ENCODE data around the gene MAP7.

The MAP7 gene

DNA sequence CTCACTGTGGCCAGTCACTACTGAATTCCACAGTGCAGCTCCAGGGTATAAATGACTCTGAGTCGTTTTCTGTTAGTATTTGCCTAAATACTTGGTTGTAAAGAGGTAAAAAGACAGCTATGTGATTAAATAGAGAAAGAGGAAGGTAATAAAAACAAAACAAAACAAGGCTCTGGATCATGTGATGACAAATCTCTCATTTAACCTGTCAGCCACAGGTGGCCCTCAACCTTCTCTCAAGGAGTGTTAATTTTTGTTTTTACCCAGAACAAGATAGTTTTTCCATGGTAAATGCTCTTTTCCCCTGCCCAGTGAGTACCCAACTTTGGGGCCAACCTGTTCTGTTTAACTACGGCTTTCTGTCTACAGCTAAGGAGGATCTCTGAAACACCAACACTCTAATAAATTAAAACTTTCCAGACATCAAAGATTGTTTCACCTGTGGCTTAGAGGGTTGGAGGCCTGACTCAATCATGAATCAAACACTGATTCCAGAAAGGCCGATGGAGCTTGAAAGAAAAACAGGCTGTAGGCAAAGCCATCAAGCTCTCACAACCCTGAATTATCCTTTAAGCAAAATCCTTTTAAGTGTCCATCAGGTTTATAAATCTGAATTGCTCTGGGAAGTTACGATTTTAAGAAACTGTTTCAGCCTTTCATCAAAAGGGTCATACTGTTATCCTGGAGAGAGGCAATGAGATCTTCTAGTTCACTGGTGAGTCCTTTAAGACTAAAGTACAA lies 179.1 kb downstream of the MAP7 start:
- no peak for DNase-seq

DNA sequence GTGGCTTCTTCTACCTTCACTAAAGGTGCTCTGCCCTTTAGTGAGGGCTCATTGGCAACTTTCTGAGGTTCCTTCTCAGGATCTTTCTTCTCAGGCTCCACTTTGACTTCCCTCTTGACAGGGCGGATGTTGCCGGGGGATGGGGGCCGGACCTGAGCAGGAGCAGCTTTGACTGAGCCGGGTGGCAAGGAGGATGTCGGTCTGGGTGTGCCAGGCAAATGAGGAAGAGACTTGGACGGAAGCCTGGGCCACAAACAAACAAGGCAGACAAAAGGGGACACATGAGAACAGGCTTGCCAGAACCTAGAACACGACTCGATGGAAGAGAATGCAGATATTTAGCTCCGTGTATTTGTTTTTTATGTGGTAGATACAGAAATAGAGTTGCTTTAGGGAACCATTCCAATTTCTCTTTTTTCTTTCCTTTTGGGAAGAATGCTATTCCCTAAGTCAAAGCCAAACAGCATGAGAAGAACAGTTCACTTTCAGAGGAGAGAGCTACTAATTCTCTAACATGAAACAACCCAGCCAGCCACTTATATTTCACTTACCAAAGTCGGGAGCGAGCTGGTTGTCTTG lies 184.4 kb downstream of the MAP7 start:
- no peak for DNase-seq

DNA sequence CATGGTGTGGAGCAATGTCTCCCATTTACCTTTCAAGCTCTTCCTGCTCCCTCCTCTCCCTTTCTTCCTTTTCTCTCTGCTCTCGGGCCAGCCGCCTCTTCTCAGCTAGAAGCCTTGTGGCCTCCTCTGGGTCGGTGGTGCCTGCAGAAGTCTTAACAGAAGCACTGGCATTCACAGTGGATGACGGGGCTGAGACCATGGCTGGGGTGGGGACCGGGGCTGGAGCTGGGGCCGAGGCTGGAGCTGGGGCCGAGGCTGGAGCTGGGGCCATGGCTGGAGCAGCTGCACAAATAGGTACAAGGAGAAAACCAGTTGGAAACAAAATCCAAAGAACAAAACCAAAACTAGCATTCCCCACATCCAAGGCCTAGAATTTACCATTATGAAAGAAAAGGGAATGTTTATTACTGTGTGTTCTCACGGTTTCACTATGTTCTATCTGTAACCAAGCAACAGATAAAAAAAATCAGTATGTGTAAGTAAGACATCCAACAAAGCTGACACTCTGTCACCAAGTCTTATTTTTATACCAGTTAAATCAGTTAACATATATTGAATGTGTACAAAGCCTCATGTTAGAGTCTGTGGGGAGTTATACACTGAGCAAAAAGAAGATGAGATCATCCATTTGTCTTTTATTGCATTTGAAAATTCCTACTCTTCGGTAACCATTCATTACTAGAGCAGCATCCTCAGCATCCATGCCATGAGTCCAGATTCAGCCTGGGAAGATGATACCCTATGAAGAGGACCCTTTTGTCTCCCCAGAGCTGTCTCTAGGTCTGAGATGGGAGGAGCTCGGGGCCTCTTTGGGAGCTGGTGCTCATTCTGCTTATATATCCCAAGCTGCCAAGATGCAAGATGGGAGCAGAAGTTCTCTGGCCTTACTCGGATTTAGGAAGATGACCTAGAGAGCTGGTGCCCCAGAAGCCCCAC lies 187.5 kb downstream of the MAP7 start:
- DNase-seq = no peak

DNA sequence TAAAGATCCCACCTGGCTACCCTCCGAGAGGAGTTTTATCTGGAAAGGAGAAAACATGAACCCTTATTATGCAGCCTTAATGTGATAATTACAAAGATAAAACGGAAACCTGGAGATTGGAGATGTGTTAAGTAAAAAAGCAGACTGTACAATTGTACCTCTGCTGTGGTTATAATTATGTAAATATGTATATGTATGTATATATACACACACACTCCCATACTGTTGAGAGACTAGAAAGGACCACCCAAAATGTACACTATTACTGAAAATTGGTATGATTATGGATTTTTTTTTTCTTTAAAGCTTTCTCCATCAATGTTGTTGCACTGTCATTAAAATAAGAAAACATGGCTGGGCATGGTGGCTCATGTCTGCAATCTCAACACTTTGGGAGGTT lies 188.4 kb downstream of the MAP7 start:
- DNase-seq = no peak

DNA sequence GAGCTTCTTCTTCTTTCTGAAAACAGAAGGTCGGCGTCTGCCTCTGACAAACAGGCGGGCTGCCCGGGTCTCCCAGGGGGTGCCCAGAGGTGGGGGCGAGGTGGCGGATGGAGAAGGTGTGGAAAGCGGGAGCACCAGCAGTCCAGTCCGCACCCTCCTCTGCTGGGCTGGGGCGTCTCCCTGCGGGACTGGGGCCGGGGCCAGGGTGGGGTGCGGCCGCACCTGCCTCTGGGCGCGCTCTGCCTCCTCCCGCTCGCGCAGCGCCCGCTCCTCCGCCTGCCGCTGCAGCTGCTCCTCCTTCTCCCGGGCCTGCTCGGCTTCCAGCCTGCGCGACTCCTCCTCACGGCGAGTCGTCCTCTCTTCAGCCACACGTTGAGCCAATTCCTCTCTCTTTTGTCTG lies 189.4 kb downstream of the MAP7 start:
- DNase-seq = no peak

DNA sequence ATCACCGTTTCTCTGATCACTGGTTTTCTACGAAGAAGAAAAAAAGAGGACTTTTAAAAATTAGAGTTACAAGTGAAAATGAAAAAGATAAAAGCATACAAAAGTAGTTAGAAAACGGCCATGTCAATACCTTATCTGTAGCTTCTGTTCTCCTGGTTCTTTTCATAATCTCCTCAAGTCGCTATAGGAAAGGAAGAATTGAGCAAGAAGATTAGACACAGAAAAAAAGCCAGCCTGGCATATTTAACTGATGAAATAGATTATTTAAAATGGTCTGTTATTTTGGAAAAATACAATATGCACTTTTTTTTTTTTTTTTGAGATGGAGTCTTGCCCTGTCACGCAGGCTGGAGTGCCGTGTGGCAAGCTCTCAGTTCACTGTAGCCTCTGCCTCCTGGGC lies 190.4 kb downstream of the MAP7 start:
- no peak for DNase-seq

DNA sequence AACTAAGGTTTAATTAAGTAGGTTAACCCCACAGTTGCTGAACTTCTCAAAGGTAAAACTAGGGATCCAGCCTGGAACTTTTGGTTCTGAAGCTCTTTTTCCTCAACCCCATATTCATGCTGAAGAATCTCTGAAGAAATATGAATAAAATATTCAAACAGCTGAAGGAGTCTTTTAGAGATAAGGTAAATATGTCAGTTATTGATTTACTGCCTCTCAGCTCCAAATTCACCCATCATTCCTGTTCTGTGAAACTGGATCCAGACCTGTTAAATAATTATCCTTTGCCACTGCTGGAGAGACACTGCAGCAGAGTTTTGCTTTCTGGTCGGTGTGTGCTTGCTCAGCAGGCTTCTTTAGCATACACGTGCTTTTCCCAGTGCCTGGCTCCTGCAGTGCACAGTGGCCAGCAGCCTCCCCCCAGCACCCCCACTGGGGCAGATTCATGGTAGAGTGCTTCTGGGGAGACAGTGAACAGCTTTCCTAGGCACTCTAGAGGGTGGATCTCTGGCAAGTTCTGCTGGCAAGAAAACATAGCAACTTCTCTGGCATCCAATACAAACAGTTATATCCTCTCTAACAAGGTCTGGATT lies 198.6 kb downstream of the MAP7 start:
- DNase-seq = no peak

DNA sequence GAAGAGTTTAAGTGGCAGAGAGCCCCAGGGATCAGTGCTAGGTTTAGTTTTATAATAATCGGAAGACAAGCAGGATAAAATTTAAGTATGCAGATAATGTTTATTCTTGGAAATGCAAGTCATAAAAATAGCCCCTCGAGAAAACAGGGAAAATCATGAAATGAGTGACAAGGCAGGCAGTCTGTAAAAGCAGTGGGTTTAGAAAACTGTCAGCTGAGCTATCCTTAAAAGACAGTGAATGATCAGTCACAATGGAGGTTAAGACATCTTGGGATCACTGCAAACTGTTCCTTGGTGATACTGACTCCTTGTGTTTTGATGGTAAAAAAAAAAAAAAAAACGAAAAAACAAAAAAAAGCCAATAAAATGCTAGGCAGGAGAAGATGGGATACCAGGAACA lies 199.3 kb downstream of the MAP7 start:
- DNase-seq = no peak

DNA sequence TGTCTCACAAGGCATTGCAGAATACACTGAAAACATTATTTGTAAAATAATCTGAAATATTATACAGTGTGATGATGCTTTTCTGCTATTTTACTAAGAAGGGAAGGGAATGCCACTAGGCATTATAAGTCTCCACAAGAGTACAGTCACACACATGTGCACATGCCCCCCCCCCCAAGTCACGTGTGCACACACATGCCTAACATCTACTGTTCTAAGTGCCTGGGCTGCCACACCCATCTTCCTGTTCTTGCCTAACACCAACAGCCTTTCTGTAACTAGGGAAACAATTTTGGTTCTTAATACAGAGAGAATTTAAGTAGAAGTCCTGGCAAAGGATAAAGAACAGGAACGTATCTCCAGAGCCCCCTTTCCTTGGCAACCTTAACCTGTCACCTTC lies 202.4 kb downstream of the MAP7 start:
- no peak for DNase-seq

DNA sequence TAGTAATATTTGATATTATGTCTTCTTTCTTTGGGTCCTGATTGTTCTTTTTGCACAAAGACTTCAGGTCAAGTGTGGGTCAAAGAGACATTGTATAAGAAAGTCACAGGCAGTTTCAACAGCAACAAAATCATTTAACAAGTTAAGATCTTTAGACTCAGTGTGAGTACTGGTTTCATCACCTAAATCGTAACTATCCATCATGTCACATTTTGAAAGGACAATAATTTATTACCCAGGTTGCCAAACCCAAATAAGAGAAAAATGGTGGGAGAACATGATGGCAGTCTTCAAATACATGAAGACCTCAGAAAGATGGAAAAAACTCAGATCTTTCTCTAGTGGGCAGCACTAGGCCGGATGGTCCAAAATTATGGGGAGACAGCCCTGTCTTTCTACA lies 205.1 kb downstream of the MAP7 start:
- no peak for DNase-seq

DNA sequence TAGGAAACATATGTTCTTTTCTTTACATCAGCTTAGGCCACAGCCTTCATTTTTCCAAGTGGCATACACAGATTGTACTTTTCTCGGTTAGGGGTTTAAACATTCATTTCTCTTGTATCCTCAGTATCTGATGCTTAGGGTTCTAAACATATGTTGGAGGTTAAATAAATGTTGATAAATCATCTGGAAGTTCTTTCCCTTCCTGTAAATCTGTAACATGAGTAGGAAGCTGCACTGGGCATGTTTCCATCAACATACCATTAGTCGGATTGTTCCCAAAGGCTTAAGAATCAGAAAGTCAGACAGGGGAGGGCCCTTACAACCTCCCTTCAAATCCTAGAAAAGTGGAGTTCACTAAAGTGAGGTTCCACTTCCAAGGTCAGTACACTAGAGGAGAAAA lies 205.8 kb downstream of the MAP7 start:
- no peak for DNase-seq

DNA sequence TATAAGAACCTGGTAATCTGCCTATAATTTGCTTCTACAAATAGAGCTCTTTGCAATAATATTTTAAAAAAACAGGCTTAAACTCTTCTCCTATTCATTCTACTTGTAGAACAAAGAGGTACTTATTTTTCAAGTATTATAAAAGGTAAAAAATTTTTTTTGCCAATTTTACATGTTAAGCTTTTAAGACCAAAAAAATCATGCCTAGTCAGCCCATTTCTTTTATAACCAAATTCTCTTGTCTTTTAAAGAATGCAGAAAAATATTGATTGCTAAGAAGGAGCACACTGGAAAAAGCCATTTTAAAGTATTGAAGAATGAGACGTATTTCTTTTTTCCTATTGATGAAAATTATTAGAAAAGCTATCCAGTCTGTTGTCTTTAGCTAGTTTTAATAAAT lies 206.5 kb downstream of the MAP7 start:
- DNase-seq = no peak

DNA sequence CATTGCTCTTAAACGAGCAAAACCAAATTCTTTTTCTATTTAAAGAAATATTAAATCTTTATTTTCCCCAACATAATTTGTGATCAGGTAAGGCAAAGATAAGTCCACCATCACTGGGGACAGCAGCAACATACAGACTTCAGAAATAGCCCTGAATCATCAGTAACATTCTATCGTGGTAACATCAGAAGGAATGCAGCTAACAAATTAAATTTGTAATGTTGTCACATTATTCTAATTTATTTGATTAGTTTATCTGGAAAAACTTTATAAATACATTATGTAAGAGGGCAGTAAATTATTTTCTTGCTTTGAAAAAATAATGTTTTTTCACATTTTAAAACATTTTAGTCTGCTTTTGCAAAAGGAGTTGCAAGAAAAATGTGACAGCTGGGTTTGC lies 206.9 kb downstream of the MAP7 start:
- DNase-seq = no peak

DNA sequence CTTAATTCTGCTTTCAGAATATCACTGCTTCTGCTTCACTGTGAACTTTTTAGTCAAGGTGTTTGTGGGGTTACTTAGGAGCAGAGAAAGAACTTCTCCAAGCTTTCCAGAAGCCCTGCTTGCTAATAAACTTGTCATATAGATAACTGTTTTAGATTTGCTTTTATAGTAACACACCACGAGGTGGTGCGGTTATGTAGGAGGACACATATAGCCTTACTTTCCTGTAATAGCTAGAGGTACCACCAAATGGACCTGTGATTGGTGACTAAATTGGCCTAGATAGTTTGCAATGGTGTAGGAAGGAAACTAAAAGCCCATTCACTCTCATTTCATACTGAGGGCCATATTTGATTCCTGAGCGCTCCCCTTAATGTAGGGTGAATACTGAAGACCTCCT lies 208.3 kb downstream of the MAP7 start:
- DNase-seq = no peak

DNA sequence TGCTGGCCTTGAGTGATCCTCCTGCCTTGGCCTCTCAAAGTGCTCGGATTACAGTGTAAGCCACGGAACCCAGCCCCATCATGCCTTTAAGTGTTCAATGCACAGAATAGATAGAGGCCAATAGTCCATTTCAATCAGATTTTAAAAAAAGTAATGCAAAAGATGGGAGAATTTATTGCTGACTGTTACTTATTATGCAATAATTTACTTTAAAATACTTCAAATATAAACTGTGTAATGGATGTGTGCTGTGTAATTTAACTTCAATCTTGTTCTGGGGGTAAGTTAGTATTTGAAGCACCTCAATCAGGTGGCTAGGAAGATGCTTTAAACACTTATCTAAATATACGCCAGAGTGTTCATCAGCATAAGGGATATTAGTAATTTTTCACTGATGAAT lies 208.9 kb downstream of the MAP7 start:
- DNase-seq = no peak

DNA sequence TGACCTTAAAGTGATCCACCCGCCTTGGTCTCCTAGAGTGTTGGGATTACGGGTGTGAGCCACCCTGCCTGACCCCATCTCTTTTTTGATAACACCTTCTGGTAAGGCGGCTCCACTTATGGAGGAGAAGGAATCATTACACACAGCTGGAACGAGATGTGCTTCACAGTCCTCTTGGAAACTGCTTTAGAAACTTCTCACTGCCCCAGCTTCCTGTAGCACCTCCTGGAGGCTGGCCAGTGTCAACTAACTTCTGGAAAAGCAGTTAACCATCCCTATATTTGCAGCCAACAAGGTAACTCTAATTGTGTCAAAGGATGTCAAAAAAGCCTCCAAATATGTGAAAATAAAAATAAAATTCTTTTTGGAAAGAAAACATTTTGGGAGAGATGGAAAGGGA lies 211.7 kb downstream of the MAP7 start:
- no peak for DNase-seq

DNA sequence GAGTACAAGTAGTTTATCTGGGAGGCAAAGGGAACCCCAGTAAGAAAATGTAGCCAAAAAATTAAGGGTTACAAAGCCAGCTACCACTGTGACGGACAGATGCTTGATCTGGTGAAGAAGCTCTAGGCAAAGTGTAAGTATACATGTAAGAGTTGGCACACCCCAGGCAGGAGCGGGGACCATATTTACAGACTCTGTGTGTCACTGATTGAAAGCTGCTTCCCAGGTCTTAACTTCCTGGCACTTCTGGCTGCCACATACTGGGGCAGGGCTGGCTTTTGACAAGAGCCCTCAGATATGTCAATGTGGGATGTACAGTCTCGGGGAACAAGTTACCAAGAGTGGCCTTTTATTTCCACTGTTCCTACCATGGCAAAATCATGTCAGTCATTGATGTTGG lies 212.6 kb downstream of the MAP7 start:
- no peak for DNase-seq

DNA sequence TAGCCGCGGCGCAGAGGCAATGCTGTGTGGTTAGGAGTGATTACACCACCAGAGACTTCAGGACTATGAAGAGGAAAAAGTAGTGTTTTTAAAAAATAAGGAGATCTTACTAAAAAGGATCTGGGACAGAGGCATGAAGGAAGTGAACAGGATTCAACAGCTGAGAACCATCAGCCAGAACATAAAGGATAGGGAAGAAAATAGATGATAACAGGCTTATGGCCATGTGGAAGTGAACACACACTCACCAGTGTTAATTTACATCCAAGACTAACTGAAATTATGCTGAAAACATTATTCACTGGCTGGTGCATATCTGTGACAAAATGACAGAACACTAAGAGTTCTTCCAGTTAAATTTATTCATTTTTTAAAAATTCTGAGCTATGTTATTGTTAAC lies 213.1 kb downstream of the MAP7 start:
- no peak for DNase-seq

DNA sequence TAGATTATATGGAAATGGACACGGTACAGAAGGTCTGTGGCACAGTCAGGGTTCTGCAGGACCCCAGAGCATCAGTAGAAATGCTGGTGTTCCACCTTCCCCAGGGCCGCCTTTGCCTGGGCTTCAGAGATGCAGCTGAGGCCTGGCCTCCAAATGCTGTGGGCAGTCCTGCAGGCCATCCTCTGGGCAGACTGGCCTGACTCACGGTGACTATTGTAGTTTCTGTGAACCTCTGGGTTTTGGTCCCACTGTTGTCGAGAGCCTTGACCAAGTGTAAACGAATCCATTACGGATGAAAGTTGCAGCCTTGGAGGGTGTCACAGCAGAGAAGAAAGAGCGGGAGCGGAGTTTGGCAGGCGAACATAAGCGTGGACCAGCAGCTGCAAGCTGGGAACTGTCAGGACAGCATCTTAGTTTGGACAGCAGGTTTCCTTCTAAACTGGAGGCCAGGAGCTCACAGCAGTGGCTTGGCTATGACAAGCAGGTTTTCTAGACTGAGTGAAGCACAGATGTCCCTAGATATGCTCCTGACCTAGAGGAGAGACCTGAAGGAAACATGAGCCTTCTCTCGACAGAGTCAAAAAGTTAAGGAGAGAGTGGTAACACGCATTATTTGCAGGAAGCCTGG lies 214.4 kb downstream of the MAP7 start:
- DNase-seq = no peak

DNA sequence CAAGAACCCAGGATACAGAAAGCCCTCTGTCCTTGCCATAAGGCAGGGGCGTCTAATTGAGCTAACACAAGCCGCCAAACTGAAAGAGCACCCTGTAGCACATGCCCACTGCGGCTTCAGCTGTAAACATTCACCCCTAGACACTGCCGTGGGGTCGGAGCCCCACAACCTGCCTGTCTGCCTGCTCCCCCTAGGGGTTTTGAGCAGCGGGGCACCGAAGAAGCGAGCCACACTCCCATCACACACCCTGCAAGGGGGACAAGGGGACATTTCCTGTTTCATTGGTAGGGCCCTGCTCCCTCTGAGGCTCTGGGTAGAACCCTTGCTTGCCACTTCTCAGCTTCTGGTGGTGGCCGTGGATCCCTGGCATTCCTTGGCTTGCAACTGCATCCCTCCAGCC lies 215.4 kb downstream of the MAP7 start:
- no peak for DNase-seq

DNA sequence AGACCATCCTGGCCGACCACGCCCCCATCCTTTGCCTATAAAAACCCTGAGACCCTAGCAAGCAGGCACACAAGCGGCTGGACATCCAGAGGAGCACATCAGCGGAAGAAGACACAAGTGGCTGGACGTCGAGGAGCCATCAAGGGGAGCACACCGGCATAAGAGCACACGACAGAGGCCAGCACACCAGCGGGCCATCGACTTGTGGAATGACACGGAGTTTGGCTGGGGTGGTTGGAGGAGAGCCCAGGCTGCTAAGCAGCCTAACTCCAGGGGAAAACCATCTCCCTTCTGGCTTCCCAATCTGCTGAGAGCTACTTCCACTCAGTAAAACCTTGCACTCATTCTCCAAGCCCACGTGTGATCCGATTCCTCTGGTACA lies 215.8 kb downstream of the MAP7 start:
- DNase-seq = no peak

DNA sequence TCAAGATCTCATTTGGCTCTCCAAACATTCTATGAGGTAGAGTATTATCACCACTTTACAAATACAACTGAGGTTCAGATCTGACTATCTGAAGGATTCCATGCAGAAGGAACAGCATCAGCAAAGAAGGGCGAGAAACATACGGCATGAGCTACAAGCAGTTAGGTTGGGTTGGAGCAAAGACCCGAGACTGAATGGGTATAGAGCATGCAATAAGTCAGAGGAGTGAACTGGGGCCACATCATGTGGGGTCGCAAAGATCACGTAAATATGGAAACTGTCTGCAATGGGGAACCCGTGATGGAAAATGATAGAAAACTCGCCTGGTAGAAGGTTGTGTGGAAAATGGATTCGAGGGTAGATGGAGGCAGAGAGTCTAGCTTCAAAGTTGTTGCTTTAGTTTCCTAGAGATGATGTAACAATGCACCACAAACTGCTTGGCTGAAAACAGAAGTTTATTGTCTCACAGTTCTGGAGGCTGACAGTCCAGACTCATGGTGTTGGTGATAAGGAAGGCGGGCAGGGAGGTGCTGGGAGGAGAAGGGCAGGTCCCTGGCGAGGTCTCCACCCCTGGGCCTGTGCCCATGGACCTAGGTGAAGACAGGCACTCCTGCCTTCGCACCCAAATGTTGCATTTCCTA lies 216.3 kb downstream of the MAP7 start:
- no peak for DNase-seq

DNA sequence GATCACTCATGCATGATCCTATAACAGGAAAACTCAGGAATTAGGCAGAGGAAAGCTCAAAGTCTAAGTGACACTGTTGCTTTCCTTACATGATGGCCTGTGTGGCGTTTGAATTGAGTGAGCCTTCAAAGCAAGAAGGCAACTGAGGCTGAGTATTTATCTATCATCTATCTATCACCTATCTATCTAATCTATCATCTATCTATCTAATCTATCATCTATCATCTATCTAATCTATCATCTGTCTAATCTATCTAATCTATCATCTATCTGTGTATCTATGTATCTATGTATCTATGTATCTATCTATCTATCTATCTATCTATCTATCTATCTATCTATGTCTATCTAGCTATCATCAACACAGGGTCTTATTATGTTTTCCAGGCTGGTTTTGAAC lies 218.8 kb downstream of the MAP7 start:
- DNase-seq = no peak

Measured in effector CD4-positive, alpha-beta T cell (primary cell).